K562 (cell line): ENCODE results near the gene SLC39A13. TPM values are rescaled to one million over a fixed set of nuclear protein-coding genes. Genes with fewer than 3 reads are reported as not detected.

Source experiments
- BHLHE40 ChIP-seq: IDR thresholded peaks from 2 replicates; pipeline ENCODE4 v1.6.1; 2011; ENCODE audit warnings: low read length, improper control_type of control experiment
- CBFB ChIP-seq: sonication (generic); formaldehyde crosslinking; IDR thresholded peaks from 2 replicates; pipeline ENCODE4 v1.4.0; 2020; ENCODE audit warnings: mild to moderate bottlenecking, missing genetic modification reagents
- CBX8 ChIP-seq: fragments of 200-600 bp; sonication (generic); IDR thresholded peaks from 2 replicates; pipeline ENCODE4 v1.6.1; 2012; ENCODE audit warnings: borderline replicate concordance, mixed run types, low read depth, mild to moderate bottlenecking, moderate library complexity, mixed read lengths, low read length, control low read depth, inconsistent platforms; ENCODE audit not compliant: poor library complexity, severe bottlenecking; ENCODE audit errors: extremely low read depth
- ILF3 ChIP-seq: fragments of 450-650 bp; IDR thresholded peaks from 2 replicates; pipeline ENCODE4 v1.6.1; 2018; ENCODE audit warnings: antibody characterized with exemption, mild to moderate bottlenecking, moderate library complexity, borderline replicate concordance
- KLF16 ChIP-seq: IDR thresholded peaks from 2 replicates; pipeline ENCODE4 v1.6.1; 2016; ENCODE audit warnings: antibody characterized with exemption
- MCM2 ChIP-seq: fragments of 450-650 bp; IDR thresholded peaks from 2 replicates; pipeline ENCODE4 v1.6.1; 2017; ENCODE audit warnings: low read depth, mild to moderate bottlenecking
- NFATC3 ChIP-seq: fragments of 450-650 bp; IDR thresholded peaks from 2 replicates; pipeline ENCODE4 v1.6.1; 2017; ENCODE audit warnings: mild to moderate bottlenecking
- NFXL1 ChIP-seq: fragments of 450-650 bp; formaldehyde crosslinking; IDR thresholded peaks from 2 replicates; pipeline ENCODE4 v1.4.0; 2021; ENCODE audit warnings: mild to moderate bottlenecking
- NR0B1 ChIP-seq: fragments of 450-650 bp; IDR thresholded peaks from one replicate; pipeline ENCODE4 v1.6.1; 2018; ENCODE audit warnings: mild to moderate bottlenecking, moderate library complexity; ENCODE audit not compliant: partially characterized antibody
- PML ChIP-seq: IDR thresholded peaks from 2 replicates; pipeline ENCODE4 v1.6.1; 2012; ENCODE audit warnings: low read length, inconsistent platforms
- PTTG1 ChIP-seq: fragments of 450-650 bp; IDR thresholded peaks from 2 replicates; pipeline ENCODE4 v1.6.1; 2016; ENCODE audit warnings: low read depth, mild to moderate bottlenecking, missing genetic modification characterization, missing compliant biosample characterization
- SIN3B ChIP-seq: fragments of 450-650 bp; IDR thresholded peaks from 2 replicates; pipeline ENCODE4 v1.6.1; 2017; ENCODE audit warnings: low read depth, mild to moderate bottlenecking, moderate library complexity
- TFAM ChIP-seq: fragments of 250-450 bp; sonication (Bioruptor Pico); conservative IDR thresholded peaks from 2 replicates; pipeline ENCODE4 v1.5.0; 2021; ENCODE audit warnings: mild to moderate bottlenecking, moderate library complexity
- TFE3 ChIP-seq: fragments of 450-650 bp; formaldehyde crosslinking; IDR thresholded peaks from 2 replicates; pipeline ENCODE4 v1.4.0; 2020; ENCODE audit warnings: mild to moderate bottlenecking, mixed read lengths
- ZBTB1 ChIP-seq: sonication (generic); formaldehyde crosslinking; IDR thresholded peaks from 2 replicates; pipeline ENCODE4 v1.8.1; 2023; ENCODE audit warnings: missing genetic modification reagents, low read depth, mild to moderate bottlenecking, borderline replicate concordance
- ZFP30 ChIP-seq: fragments of 250-450 bp; sonication (Bioruptor Pico); IDR thresholded peaks from 2 replicates; pipeline ENCODE4 v1.8.0; 2022; ENCODE audit warnings: moderate library complexity, mild to moderate bottlenecking, inconsistent platforms, borderline replicate concordance
- ZNF143 ChIP-seq: sonication (generic); formaldehyde crosslinking; IDR thresholded peaks from 2 replicates; pipeline ENCODE4 v1.9.0; 2022; ENCODE audit warnings: mild to moderate bottlenecking, missing genetic modification reagents
- ZSCAN29 ChIP-seq: fragments of 450-650 bp; IDR thresholded peaks from 2 replicates; pipeline ENCODE4 v1.6.1; 2017
- polyA plus RNA-seq, 8 experiments: library from polyadenylated mRNA; depleted of rRNA in 4 of 8; stranded (reverse) in 5 of 8; unstranded in 3 of 8; fragments of >200 nt; fragmentation: Nextera tagmentation in 2 of 8; fragmentation: Illumina TruSeq in 1 of 8; extraction: Ambion mirVana in 2 of 8; extraction: Trizol in 1 of 8; gene quantifications; 2 replicates each; pipeline versions ENCODE4 v1.2.1 to v1.2.3, GENCODE V29; 2011 to 2014; ENCODE audit warnings: inconsistent platforms in 1 of 8, missing spikeins in 1 of 8
- total RNA-seq, 7 experiments: library from RNA; depleted of rRNA in 6 of 7; stranded (reverse); fragments of >200 nt in 6 of 7; fragmentation: Illumina TruSeq in 2 of 7; extraction: Trizol in 2 of 7; gene quantifications; 2 replicates each; pipeline versions ENCODE4 v1.2.1 to v1.2.3, GENCODE V29; 2011 to 2021; ENCODE audit warnings: low replicate concordance in 1 of 7
- TF ChIP-seq, protein P1 (sequence below): fragments of 250-450 bp; sonication (Bioruptor Pico); IDR thresholded peaks from 2 replicates; pipeline ENCODE4 v1.5.0; 2021
- TF ChIP-seq, protein P2 (sequence below): fragments of 250-450 bp; sonication (Bioruptor Pico); IDR thresholded peaks from 2 replicates; pipeline ENCODE4 v1.8.0; 2021; ENCODE audit warnings: mild to moderate bottlenecking, moderate library complexity

SLC39A13 gene
- total and polyA plus RNA-seq, 9 of the 15 experiments (the other 6 are each of a cell fraction or from before 2014, with no cell fraction given) = 0.17 to 15.9 (median 3.2) TPM

DNA sequence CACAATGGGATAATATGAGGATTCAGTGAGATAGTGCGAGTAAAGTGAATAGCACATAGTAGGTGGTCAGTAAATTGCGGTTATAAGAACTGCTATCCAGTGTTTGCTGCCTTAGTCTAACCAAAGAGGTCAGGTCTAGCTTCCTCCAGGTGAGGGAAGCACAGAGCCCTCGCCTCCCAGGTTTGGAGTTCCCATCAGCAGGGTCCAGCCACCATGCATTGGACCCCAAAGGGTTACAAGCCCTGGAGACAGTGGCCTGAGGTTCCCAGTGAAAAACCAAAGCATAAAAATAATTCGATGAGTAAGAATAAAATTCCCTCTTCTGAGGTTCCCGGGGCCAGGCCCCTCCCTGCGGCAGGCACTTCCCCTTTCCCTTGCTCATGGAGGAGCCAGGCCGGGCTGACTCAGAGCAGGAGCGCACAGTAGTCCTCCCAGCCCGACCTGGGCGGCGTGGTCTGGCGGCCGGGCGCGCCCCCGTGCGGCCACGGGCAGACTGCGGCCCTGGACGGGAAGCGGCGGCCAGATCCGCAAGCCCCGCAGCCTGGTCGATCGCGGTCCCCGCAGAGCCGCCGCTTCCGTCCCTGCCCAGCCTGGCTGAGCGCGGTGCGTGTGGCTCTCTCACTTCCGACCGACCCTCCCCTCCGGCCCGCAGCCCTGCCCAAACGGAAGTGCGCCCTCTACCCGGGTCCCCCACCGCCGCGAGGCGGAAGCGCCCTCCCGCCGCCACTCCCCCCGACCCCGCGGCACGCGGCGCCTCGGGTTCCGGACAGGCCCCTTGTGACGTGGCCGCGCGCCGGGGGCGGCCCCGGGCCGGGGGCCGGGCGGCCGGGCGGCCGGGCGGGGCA, at the start of gene SLC39A13 (continued):
- TF ChIP-seq CBX8 (no peak), NFATC3 (no peak), ILF3 (no peak; the same call in 1 of the 2 replicates), ZFP30 (CRISPR knock-in tag) (no peak), BHLHE40 (peak; percentile 51), PTTG1 (tag) (no peak), SIN3B (peak; percentile 95), PML (no peak; the same call in none of the 2 replicates), CBFB (CRISPR knock-in tag) (no peak), ZSCAN29 (no peak; the same call in 1 of the 2 replicates), ZNF143 (CRISPR knock-in tag) (no peak), NFXL1 (no peak), MCM2 (peak; percentile 96), ZBTB1 (CRISPR knock-in tag) (peak; percentile 100), NR0B1 (no peak), KLF16 (no peak), TFAM (CRISPR knock-in tag) (no peak), TFE3 (CRISPR knock-in tag) (no peak)
- TF ChIP-seq, protein P1, sequence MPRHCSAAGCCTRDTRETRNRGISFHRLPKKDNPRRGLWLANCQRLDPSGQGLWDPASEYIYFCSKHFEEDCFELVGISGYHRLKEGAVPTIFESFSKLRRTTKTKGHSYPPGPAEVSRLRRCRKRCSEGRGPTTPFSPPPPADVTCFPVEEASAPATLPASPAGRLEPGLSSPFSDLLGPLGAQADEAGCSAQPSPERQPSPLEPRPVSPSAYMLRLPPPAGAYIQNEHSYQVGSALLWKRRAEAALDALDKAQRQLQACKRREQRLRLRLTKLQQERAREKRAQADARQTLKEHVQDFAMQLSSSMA (CRISPR knock-in tag) = no peak
- TF ChIP-seq, protein P2, sequence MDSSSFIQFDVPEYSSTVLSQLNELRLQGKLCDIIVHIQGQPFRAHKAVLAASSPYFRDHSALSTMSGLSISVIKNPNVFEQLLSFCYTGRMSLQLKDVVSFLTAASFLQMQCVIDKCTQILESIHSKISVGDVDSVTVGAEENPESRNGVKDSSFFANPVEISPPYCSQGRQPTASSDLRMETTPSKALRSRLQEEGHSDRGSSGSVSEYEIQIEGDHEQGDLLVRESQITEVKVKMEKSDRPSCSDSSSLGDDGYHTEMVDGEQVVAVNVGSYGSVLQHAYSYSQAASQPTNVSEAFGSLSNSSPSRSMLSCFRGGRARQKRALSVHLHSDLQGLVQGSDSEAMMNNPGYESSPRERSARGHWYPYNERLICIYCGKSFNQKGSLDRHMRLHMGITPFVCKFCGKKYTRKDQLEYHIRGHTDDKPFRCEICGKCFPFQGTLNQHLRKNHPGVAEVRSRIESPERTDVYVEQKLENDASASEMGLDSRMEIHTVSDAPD (CRISPR knock-in tag) = no peak
